Limb (tissue), 2 donors: ENCODE measurements around the gene ENGASE.

Experiments used
- DNase-seq, 2 donors: peaks; one replicate each; pipeline ENCODE4 v3.0.0-alpha.2; 2016; ENCODE audit errors: extremely low spot score in 2 of 2

Gene ENGASE

DNA sequence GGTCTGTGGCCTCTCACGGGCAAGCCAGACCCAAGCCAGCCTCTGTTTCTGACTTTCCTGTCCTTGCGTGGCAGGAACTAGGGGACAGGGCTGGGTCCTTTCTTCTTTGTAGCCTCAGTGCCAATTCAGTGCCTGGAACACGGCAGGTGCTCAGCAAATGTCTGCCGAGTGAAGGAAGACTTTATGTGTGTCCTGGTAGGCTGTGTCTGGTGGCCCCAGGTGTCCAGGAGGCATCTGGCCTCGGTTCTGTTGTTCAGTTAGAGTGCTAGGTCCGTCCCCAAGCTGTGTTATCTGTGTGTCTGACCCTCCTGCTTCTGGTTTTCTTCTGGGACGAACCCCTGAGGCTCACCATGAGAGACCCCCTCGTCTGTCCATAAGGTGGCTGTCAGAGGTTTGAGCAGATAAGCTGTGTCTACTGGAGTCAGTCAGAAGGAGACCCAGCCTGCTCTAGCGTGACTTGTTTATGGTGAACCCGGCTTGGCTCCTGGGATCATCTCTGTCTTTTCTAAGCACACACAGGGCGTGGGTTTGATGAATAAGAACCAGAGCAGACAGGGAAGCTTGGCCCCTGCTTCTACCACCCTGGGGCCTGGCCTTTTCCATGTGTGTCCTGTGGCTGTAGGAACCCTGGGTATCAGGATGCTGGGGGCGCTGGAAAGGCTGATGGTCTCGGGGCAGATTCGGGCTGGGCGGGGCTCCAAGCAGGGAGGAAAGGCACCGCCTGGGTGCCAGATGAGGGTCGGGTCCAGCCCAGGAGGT, 39.3 kb downstream of the ENGASE start:
- no peak for DNase-seq

- DNase-seq = peak; percentile 39 to 70
Observed at GRCh38 chr17:79114458-79115301, 40.1 kb downstream of the ENGASE start.

DNA sequence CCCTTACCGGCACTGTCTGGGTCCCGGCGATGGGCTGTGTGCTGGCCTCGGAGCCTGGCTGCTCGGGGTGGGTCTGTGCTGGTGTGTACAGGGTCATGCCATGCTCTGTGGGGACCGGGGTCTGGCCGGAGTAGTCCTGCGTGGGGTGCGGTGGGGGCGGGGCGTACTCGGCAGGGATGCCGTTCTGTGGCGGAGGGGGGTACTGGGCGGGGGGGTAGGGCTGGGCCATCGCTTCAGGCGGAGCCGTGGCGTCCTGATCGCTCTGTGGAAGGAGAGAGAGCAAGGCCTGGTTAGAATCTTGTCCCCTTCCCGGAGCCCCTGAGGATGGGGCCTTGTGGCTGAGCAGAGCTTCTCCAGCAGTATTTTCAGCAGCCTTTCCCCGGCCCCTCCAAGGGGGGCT, 40.9 kb downstream of the ENGASE start:
- no peak for DNase-seq

- DNase-seq = no peak
Observed at GRCh38 chr17:79116575-79117368, 42.1 kb downstream of the ENGASE start.

- DNase-seq = no peak
Observed at GRCh38 chr17:79117905-79118487, 43.4 kb downstream of the ENGASE start.

DNA sequence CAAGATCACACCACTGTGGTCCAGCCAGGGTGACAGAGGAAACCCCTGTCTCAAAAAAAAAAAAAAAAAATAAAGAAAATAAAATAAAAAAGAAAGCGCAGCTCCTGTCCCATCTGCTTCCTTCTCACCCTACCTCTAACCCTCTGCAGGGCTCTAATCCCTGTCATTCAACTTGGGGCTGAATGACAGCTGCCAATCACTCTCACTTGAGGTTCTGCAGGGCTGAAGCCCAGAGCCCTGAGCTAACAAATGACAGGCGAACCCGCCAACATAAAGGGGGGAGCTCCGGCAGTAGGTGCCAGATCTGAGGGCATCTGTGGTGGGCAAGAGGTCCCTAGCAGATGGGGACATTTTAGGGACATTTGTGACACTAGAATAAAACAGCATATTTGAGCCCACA, 44.3 kb downstream of the ENGASE start:
- no peak for DNase-seq

- DNase-seq = no peak
Observed at GRCh38 chr17:79120259-79120658, 45.6 kb downstream of the ENGASE start.

DNA sequence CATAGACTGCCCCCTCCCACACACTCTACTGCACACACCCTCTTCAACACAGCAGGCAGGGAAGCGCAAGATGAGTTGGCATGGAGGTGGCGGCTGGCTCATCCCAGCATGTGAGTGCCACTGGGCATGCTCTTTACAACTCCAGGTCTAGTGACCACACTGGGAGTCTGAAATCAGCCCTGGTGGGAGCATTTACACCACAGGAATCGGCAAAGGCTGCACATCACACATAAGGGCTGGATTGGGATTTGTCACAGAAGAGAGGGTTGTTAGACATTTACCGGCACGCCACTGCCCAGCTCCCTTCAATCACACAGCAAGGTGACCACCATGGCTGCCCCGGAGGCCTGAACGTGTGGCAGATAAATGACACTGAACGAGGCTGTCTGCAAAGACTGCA, 49.4 kb downstream of the ENGASE start:
- no peak for DNase-seq

DNA sequence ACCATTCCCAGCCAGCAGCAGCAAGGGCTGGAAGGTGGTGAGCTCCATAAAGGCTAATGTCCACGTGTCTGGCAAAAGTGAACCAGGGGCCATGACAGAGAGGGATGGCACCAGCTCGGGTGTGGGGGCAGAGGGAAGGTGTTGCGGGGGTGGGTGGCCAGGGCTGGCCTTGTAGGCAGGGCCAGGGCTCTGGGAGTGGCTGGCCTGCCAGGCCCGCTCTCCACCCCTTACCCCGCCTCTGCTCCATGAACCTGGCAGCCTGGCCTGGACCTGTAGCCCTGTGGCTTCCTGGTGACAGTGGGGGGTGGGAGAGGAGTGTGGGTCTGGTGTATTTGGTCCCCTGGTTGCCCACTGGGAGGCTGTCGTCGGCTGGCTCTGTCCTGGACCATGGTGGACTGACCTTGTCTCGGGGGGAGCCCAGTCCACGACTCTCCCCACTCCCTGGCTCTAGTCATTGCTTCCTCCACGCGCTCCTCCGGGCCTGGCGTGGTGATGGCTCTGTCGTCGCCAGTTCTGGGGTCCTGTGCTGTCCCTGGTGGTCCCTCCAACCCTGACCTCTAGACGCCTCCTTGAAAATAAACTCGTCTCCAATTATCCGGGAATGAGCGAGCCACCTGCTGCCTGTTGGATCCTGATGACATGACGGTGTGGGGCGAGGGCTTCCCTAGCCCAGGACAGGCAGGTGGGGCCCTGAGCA, 50.0 kb downstream of the ENGASE start:
- no peak for DNase-seq

DNA sequence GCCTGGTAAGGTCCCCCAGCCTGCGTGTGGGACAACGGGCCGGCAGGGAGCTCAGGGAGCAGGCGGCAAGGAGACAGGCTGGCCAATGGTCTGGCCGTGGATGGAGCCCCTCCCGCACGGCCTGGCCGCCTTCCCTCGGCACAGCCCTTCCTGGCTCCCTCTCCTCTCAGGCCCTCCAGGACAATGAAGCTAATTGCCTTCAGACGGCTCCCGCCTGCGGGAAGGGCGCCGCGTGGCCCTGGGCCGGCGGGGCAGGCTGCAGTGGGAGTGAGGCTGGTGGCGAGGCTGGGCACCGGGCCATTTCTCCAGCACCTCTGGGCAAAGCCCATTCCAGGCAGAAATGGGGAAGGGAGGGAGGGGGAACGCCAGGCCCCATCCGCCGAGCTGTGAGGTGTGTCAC, 50.9 kb downstream of the ENGASE start:
- no peak for DNase-seq

- DNase-seq = no peak
Observed at GRCh38 chr17:79126139-79126538, 51.5 kb downstream of the ENGASE start.

DNA sequence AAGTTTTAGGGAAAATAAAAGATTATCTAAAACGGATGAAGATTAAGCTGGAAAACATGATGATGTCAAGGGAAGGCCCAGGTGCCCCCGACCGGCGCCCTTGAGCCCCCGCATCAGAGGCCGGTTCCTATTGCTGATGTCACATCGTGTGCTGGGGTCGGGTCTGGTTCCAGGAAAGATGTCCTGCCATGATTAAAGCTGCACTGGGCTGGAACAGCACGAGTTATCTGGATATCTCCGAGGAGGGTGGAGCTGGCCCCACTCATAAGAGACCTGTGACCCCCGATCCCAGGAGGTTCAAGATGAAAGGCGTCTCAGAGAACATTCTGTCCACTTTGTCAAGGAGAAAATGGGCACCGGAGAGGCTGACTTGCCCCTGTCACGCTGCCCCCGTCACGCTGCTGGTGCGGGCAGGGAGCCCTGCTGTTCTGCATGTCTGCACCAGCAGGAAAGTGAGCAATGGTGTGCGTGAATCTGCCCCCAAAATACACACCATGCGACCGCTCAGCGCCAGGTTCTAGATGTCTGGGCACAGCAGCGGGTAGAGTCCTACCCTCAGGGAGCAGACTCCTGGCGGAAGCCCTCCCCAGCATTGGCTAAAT, 53.0 kb downstream of the ENGASE start:
- no peak for DNase-seq

GRCh38 chr17:79129523-79129922, 54.9 kb downstream of the ENGASE start:
- DNase-seq = no peak

GRCh38 chr17:79130536-79131273, 56.1 kb downstream of the ENGASE start:
- no peak for DNase-seq

- DNase-seq = no peak
Observed at GRCh38 chr17:79131274-79131635, 56.6 kb downstream of the ENGASE start.

- no peak for DNase-seq
Observed at GRCh38 chr17:79131701-79132100, 57.1 kb downstream of the ENGASE start.

DNA sequence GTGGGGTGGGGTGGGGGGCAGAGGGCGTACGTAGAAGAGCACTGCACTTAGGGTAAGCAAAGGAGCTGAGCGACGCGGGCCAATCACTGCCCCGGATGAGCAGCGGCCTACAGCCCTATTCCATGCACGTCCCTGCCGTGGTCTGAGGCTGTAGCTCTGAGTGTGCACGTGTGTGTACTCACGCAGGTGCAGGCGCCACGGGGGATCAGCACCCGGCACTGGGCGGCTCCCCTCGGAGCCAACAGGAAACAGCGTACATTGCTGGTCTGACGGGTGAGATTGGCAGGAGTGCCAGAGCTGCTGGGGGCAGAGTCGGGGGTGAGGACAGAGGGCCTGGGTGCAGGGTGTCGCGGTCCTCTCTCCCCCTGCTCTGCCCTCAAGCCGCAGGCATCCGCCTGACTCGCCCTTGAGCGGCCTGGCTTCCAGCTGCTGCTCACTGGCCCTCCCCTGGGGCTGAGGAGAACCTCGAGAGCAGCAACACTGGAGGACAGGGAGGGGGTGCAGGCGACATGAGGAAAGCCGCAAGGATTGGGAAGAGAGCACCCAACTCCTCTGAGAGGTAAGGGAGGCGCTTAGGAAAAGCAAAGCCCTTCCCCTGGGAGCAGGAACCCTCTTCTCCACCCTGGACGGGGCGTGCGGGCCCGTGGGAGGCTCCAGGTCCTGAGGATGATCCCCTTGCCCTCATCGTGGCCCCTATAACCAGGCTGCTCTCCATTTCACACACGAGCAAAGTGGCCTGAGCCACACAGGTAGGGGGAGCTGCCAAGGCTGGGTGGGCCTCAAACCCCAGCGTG, 57.8 kb downstream of the ENGASE start:
- DNase-seq = no peak

DNA sequence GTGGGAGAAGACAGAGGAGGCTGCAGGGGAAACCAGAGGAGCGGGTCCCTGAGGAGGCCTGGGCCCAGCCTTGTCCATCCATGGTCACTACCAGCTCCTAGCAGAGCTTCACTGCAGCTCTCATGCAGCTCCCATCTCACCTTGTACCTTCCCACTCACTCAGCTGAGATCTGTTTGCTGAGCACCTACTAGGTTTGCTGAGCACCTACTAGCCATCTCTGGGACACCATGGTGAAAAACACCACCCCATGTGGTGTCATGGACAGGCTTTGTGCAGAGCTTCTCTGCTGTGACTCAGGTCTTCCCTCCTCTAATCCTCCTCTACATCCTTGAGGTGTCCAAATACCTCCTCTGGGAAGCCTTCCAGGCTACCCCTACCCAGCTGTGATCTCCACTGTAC, 58.6 kb downstream of the ENGASE start:
- DNase-seq = no peak

- no peak for DNase-seq
Observed at GRCh38 chr17:79133985-79134384, 59.4 kb downstream of the ENGASE start.
